IMR-90 (cell line): ENCODE data around the gene DSP. TPM values are rescaled to one million over a fixed set of nuclear protein-coding genes. Genes with fewer than 3 reads are reported as not detected.
A peak's percentile ranks its signal among the peaks of the same experiment; 100 is the strongest.

ENCODE experiments used
- ATAC-seq: fragments of 200-7000 bp; cut with Tn5 transposase; 2 replicates; pipeline ENCODE4 v1.9.1; 2020; ENCODE audit warnings: low read depth, mild to moderate bottlenecking, moderate library complexity
- BruUV-seq: library from RNA; stranded (reverse); fragments of 400-500 nt; replicated peaks from 2 replicates; lab custom pipeline; 2021; lab: Mats Ljungman, UMichigan
- CTCF ChIA-PET: fragments of 300-600 bp; formaldehyde crosslinking; extraction: SDS; loops from one replicate; lab custom pipeline; 2021; ENCODE audit warnings: antibody characterized with exemption; lab: Yijun Ruan, JAX
- POLR2A ChIA-PET: fragments of 300-600 bp; sonication (Branson Sonifier 250); formaldehyde crosslinking; loops from one replicate; lab custom pipeline; 2022; ENCODE audit warnings: antibody characterized with exemption; ENCODE audit not compliant: unreplicated experiment; lab: Charles Lee
- DNase-seq: peaks from one replicate; pipeline ENCODE4 v3.0.0; 2013
- H2AFZ ChIP-seq: replicated peaks from 2 replicates; pipeline ENCODE3; 2013; ENCODE audit warnings: low read length, mild to moderate bottlenecking; ENCODE audit not compliant: poor library complexity
- H2AK5ac ChIP-seq: 2 replicates; pipeline ENCODE4 v1.6.1; 2013; ENCODE audit warnings: low read depth, low read length, inconsistent platforms
- H2AK9ac ChIP-seq: replicated peaks from 2 replicates; pipeline ENCODE3; 2013; ENCODE audit warnings: mild to moderate bottlenecking, low read depth, low read length, moderate library complexity; ENCODE audit not compliant: poor library complexity
- H2BK120ac ChIP-seq: 2 replicates; pipeline ENCODE4 v1.6.1; 2013; ENCODE audit warnings: low read depth, low read length, inconsistent platforms
- H2BK15ac ChIP-seq: 3 replicates; pipeline ENCODE4 v1.6.1; 2013; ENCODE audit warnings: low read depth, low read length, inconsistent platforms
- H2BK20ac ChIP-seq: 2 replicates; pipeline ENCODE4 v1.6.1; 2013; ENCODE audit warnings: low read depth, mild to moderate bottlenecking, inconsistent platforms, low read length, moderate library complexity
- H2BK5ac ChIP-seq: 2 replicates; pipeline ENCODE4 v1.6.1; 2013; ENCODE audit warnings: mild to moderate bottlenecking, low read depth, low read length, inconsistent platforms; ENCODE audit not compliant: poor library complexity, severe bottlenecking
- H3K14ac ChIP-seq: replicated peaks from 2 replicates; pipeline ENCODE4 v1.6.1; 2013; ENCODE audit warnings: low read depth, low read length, inconsistent platforms
- H3K18ac ChIP-seq: 2 replicates; pipeline ENCODE4 v1.6.1; 2013; ENCODE audit warnings: low read depth, low read length, control low read depth
- H3K23ac ChIP-seq: 2 replicates; pipeline ENCODE4 v1.6.1; 2013; ENCODE audit warnings: low read depth, low read length, inconsistent platforms
- H3K27ac ChIP-seq: 2 replicates; pipeline ENCODE4 v1.5.1; 2013; ENCODE audit warnings: mild to moderate bottlenecking, control low read depth, low read length; ENCODE audit not compliant: insufficient read depth
- H3K27me3 ChIP-seq: 2 replicates; pipeline ENCODE4 v1.6.1; 2013; ENCODE audit warnings: low read length; ENCODE audit not compliant: control insufficient read depth, insufficient read depth
- H3K36me3 ChIP-seq: 2 replicates; pipeline ENCODE4 v1.6.1; 2013; ENCODE audit warnings: low read length, mixed read lengths; ENCODE audit not compliant: control insufficient read depth, insufficient read depth
- H3K4ac ChIP-seq: 2 replicates; pipeline ENCODE4 v1.6.1; 2013; ENCODE audit warnings: low read depth, low read length, inconsistent platforms
- H3K4me1 ChIP-seq: 2 replicates; pipeline ENCODE4 v1.6.1; 2013; ENCODE audit warnings: low read length, mixed read lengths; ENCODE audit not compliant: control insufficient read depth, insufficient read depth
- H3K4me2 ChIP-seq: 2 replicates; pipeline ENCODE4 v1.6.1; 2013; ENCODE audit warnings: low read depth, mild to moderate bottlenecking, control low read depth, low read length, moderate library complexity
- H3K4me3 ChIP-seq: 2 replicates; pipeline ENCODE4 v1.5.1; 2013; ENCODE audit warnings: low read depth, mild to moderate bottlenecking, control low read depth, low read length, moderate library complexity; ENCODE audit not compliant: insufficient read depth
- H3K56ac ChIP-seq: 2 replicates; pipeline ENCODE4 v1.6.1; 2013; ENCODE audit warnings: low read length, inconsistent platforms; ENCODE audit not compliant: insufficient read depth; ENCODE audit errors: extremely low read depth
- H3K79me1 ChIP-seq, 2 experiments: 2 replicates each; pipeline ENCODE4 v1.6.1; 2013; ENCODE audit warnings: low read length in 2 of 2, inconsistent platforms in 1 of 2, low read depth in 1 of 2
- H3K9ac ChIP-seq: 2 replicates; pipeline ENCODE4 v1.6.1; 2013; ENCODE audit warnings: low read depth, low read length, control low read depth
- H3K9me1 ChIP-seq: 2 replicates; pipeline ENCODE4 v1.6.1; 2013; ENCODE audit warnings: low read length, inconsistent platforms; ENCODE audit not compliant: insufficient read depth
- H3K9me3 ChIP-seq: 2 replicates; pipeline ENCODE4 v1.6.1; 2013; ENCODE audit warnings: low read length; ENCODE audit not compliant: control insufficient read depth, insufficient read depth
- H4K20me1 ChIP-seq: 2 replicates; pipeline ENCODE4 v1.6.1; 2013; ENCODE audit warnings: low read length, inconsistent platforms; ENCODE audit not compliant: insufficient read depth
- H4K5ac ChIP-seq: 2 replicates; pipeline ENCODE4 v1.6.1; 2013; ENCODE audit warnings: mild to moderate bottlenecking, low read depth, low read length, control low read depth
- H4K8ac ChIP-seq, 2 experiments: 2 replicates each; pipeline ENCODE4 v1.6.1; 2013; ENCODE audit warnings: low read depth in 2 of 2, low read length in 2 of 2, control low read depth in 1 of 2, inconsistent platforms in 1 of 2
- H4K91ac ChIP-seq: 2 replicates; pipeline ENCODE4 v1.6.1; 2013; ENCODE audit warnings: low read depth, low read length, inconsistent platforms; ENCODE audit not compliant: insufficient read depth
- CTCF ChIP-seq: conservative IDR thresholded peaks from 2 replicates; pipeline ENCODE4 v1.5.1; 2012; ENCODE audit warnings: mild to moderate bottlenecking, low read depth, low read length, improper control_type of control experiment
- FOS ChIP-seq: fragments of 150-350 bp; IDR thresholded peaks from 2 replicates; pipeline ENCODE4 v1.6.1; 2016; ENCODE audit warnings: low read depth, low read length
- MAFK ChIP-seq: IDR thresholded peaks from 2 replicates; pipeline ENCODE4 v1.6.1; 2012; ENCODE audit warnings: low read depth, low read length, improper control_type of control experiment
- MAZ ChIP-seq: IDR thresholded peaks from 2 replicates; pipeline ENCODE4 v1.6.1; 2012; ENCODE audit warnings: low read depth, mild to moderate bottlenecking, low read length, improper control_type of control experiment, moderate library complexity, borderline replicate concordance
- MXI1 ChIP-seq: IDR thresholded peaks from 2 replicates; pipeline ENCODE4 v1.6.1; 2012; ENCODE audit warnings: low read depth, mild to moderate bottlenecking, low read length, moderate library complexity, borderline replicate concordance
- RAD21 ChIP-seq: IDR thresholded peaks from 2 replicates; pipeline ENCODE4 v1.6.1; 2012; ENCODE audit warnings: low read length, improper control_type of control experiment
- RCOR1 ChIP-seq: IDR thresholded peaks from 2 replicates; pipeline ENCODE4 v1.6.1; 2012; ENCODE audit warnings: mild to moderate bottlenecking, low read length, improper control_type of control experiment; ENCODE audit not compliant: insufficient replicate concordance
- RFX5 ChIP-seq: IDR thresholded peaks from 2 replicates; pipeline ENCODE4 v1.8.0; 2012; ENCODE audit warnings: low read depth, mild to moderate bottlenecking, low read length, moderate library complexity
- SMC3 ChIP-seq: fragments of 150-350 bp; IDR thresholded peaks from 2 replicates; pipeline ENCODE4 v1.6.1; 2016; ENCODE audit warnings: low read depth, mild to moderate bottlenecking, antibody characterized with exemption, low read length, moderate library complexity
- WGBS, 2 experiments: methylation state at CpG; one replicate each; pipeline versions ENCODE4 v1.1.5 to v1.1.7; 2013; ENCODE audit warnings: missing lambda C conversion rate in 2 of 2; ENCODE audit not compliant: insufficient read length in 1 of 2; ENCODE audit errors: extremely low coverage in 2 of 2; 5-methylcytosine and 5-hydroxymethylcytosine counted together
- dilution Hi-C: fragments of 300-500 bp; cut with HindIII; formaldehyde crosslinking; loops from one replicate; pipeline ENCODE4 v1.14.3; 2018; ENCODE audit warnings: low sequenced_read_pairs; ENCODE audit not compliant: unreplicated experiment
- in situ Hi-C: fragments of 300-500 bp; cut with MboI; formaldehyde crosslinking; loops from 3 replicates; pipeline ENCODE4 v1.14.3; 2019; ENCODE audit warnings: low sequenced_read_pairs, inconsistent platforms, mixed read lengths
- intact Hi-C: fragments of 100-400 bp; cut with micrococcal nuclease; formaldehyde crosslinking; loops from 2 replicates; pipeline ENCODE4 v1.10.0; 2022
- polyA plus RNA-seq, 3 experiments: library from polyadenylated mRNA; depleted of rRNA; stranded (reverse); fragments of >200 nt; gene quantifications; 2 replicates each; pipeline ENCODE4 v1.2.3, GENCODE V29; 2012; ENCODE audit warnings: low replicate concordance in 1 of 3
- total RNA-seq: library from RNA; depleted of rRNA; stranded (reverse); fragments of >200 nt; gene quantifications from 2 replicates; pipeline ENCODE4 v1.2.3, GENCODE V29; 2012

The DSP gene
- total and polyA plus RNA-seq, 2 of the 4 experiments (the other 2 are of a cell fraction): 7.1 to 20.1 TPM

- Histone ChIP-seq H3K4me2 (no peak overlapping the region), H3K56ac (no peak overlapping the region), H3K4ac (peak overlapping the region; percentile 14; the same call in 1 of the 2 replicates), H3K23ac (no peak overlapping the region), H4K8ac (no peak overlapping the region), H3K9me3 (no peaks in the 10 kb centered on the region), H2BK120ac (no peak overlapping the region), H4K5ac (no peak overlapping the region), H3K9ac (no peak overlapping the region), H3K18ac (no peak overlapping the region), H2AK9ac (no peak overlapping the region), H3K27me3 (peaks cover 12% of the 10 kb centered on the region; the same call in 1 of the 2 replicates), H2AFZ (no peak overlapping the region), H3K4me3 (no peak overlapping the region), H3K27ac (no peak overlapping the region), H3K9me1 (peaks cover 5% of the 10 kb centered on the region; the same call in 1 of the 2 replicates), H2BK15ac (no peak overlapping the region; the same call in 2 of the 3 replicates), H3K36me3 (no peaks in the 10 kb centered on the region), H3K4me1 (peaks cover 6% of the 10 kb centered on the region), H2BK5ac (peak overlapping the region; percentile 2), H2BK20ac (peak overlapping the region; percentile 2; the same call in 1 of the 2 replicates), H2AK5ac (no peak overlapping the region), H4K91ac (no peak overlapping the region), H4K20me1 (no peaks in the 10 kb centered on the region), H3K79me1 (peaks cover 0 to 6% of the 10 kb centered on the region in 2 experiments; a peak in 1 of 4 replicates), H3K14ac (no peak overlapping the region)
- intact Hi-C loops (no loop called here), dilution Hi-C loops (no loop called here), in situ Hi-C loops (no loop called here)
- no TSS peak for BruUV-seq
- TF ChIP-seq SMC3 (no peak), RCOR1 (no peak), FOS (no peak), RAD21 (no peak), MAZ (no peak), MAFK (no peak), MXI1 (no peak), CTCF (no peak), RFX5 (no peak)
- DNase-seq: no peak
- ATAC-seq: no peak
- CTCF ChIA-PET: no interaction called here
- POLR2A ChIA-PET: no interaction called here
- no CpG with 5 or more reads among the region's 5 CpGs for WGBS, 2 experiments
These were observed 3.0 kb upstream of the DSP start for GRCh38 chr6:7538484-7538883.
